ENCODE data around the gene UBL5.

The UBL5 gene

GRCh38 chr19:9878511-9879196 lies 50.9 kb downstream of the UBL5 start:
- no peak for DNase-seq (ENCODE audit: low read depth in 2 of 3, low spot score in 1 of 3)
